ENCODE data around the gene FAM161B. TPM values are rescaled to one million over a fixed set of nuclear protein-coding genes. Genes with fewer than 3 reads are reported as not detected.
A peak's percentile ranks its signal among the peaks of the same experiment; 100 is the strongest.

FAM161B gene
- polyA plus RNA-seq, 3 donors, result 0.76 to 1.4 (median 1.4) TPM

- Histone ChIP-seq H3K36me3 (replicated peaks in 1 of 2; ENCODE audit: control insufficient read depth in 1 of 2, insufficient read depth in 2 of 2, low read length in 2 of 2) (peaks cover 63 to 99% of the 10 kb centered on the region in 2 donors), H3K27ac (ENCODE audit: low read depth in 1 of 2, low read length in 2 of 2) (no peak overlapping the region), H4K20me1 (ENCODE audit: insufficient read depth, low read length) (peaks cover 36% of the 10 kb centered on the region), H2AFZ (ENCODE audit: insufficient read depth, low read depth, low read length, poor library complexity, severe bottlenecking) (no peak overlapping the region), H3K9ac (ENCODE audit: insufficient read depth, low read length, poor library complexity, severe bottlenecking) (no peak overlapping the region), H3K4me3 (replicated peaks in 1 of 3; ENCODE audit: low read depth in 2 of 3, low read length in 3 of 3) (no peak overlapping the region), H3K79me2 (ENCODE audit: insufficient read depth, low read length) (peaks cover 24% of the 10 kb centered on the region), H3K4me1 (ENCODE audit: control insufficient read depth in 1 of 2, insufficient read depth in 2 of 2, low read length in 2 of 2) (no peaks in the 10 kb centered on the region), H3K27me3 (ENCODE audit: control insufficient read depth in 2 of 2, insufficient read depth in 2 of 2, low read length in 2 of 2) (no peaks in the 10 kb centered on the region), H3K9me3 (replicated peaks in 1 of 2; ENCODE audit: control insufficient read depth in 1 of 2, insufficient read depth in 1 of 2, low read length in 2 of 2) (no peaks in the 10 kb centered on the region), H3K4me2 (replicated peaks; ENCODE audit: extremely low read depth, low read length, poor library complexity, severe bottlenecking) (no peak overlapping the region)
- Mint-ChIP-seq H3K4me1 (no peaks in the 10 kb centered on the region), H3K9me3 (peaks cover 0 to 6% (median 4%) of the 10 kb centered on the region in 7 donors), H3K27me3 (ENCODE audit: low read depth in 3 of 3) (peaks cover 0 to 1% (median 0%) of the 10 kb centered on the region in 3 donors), H3K4me3 (no peak overlapping the region), H3K27ac (peak overlapping the region in 4 of 7 donors; percentile 7 to 42 (median 34)), H3K36me3 (peaks cover 68 to 86% of the 10 kb centered on the region in 2 donors)
- intact Hi-C loops (cut with micrococcal nuclease), result no loop called here
- DNase-seq, result no peak
- TF ChIP-seq CTCF (IDR thresholded peaks at IDR 0.05), result no peak
- 100% methylated on average over 6 of the region's 6 CpGs for WGBS (ENCODE audit: insufficient coverage)
Observed at GRCh38 chr14:73916324-73916723, 33.6 kb downstream of the FAM161B start.

- Histone ChIP-seq H3K4me1 (ENCODE audit: control insufficient read depth in 1 of 2, insufficient read depth in 2 of 2, low read length in 2 of 2) (no peaks in the 10 kb centered on the region), H3K9me3 (replicated peaks in 1 of 2; ENCODE audit: control insufficient read depth in 1 of 2, insufficient read depth in 1 of 2, low read length in 2 of 2) (no peaks in the 10 kb centered on the region), H3K36me3 (replicated peaks in 1 of 2; ENCODE audit: control insufficient read depth in 1 of 2, insufficient read depth in 2 of 2, low read length in 2 of 2) (peaks cover 61 to 99% of the 10 kb centered on the region in 2 donors), H3K9ac (ENCODE audit: insufficient read depth, low read length, poor library complexity, severe bottlenecking) (no peak overlapping the region), H4K20me1 (ENCODE audit: insufficient read depth, low read length) (peaks cover 40% of the 10 kb centered on the region), H3K4me3 (replicated peaks in 1 of 3; ENCODE audit: low read depth in 2 of 3, low read length in 3 of 3) (no peak overlapping the region), H3K27me3 (ENCODE audit: control insufficient read depth in 2 of 2, insufficient read depth in 2 of 2, low read length in 2 of 2) (no peaks in the 10 kb centered on the region), H2AFZ (ENCODE audit: insufficient read depth, low read depth, low read length, poor library complexity, severe bottlenecking) (no peak overlapping the region), H3K4me2 (replicated peaks; ENCODE audit: extremely low read depth, low read length, poor library complexity, severe bottlenecking) (no peak overlapping the region), H3K79me2 (ENCODE audit: insufficient read depth, low read length) (peaks cover 23% of the 10 kb centered on the region), H3K27ac (ENCODE audit: low read depth in 1 of 2, low read length in 2 of 2) (no peak overlapping the region)
- H3K27me3 Mint-ChIP-seq (ENCODE audit: low read depth in 3 of 3), result no peaks in the 10 kb centered on the region
- no peak for TF ChIP-seq CTCF (IDR thresholded peaks at IDR 0.05)
- no peak overlapping the region for H3K4me3 Mint-ChIP-seq
- H3K27ac Mint-ChIP-seq, result no peak overlapping the region
- H3K9me3 Mint-ChIP-seq, result peaks cover 0 to 6% (median 4%) of the 10 kb centered on the region in 7 donors
- H3K4me1 Mint-ChIP-seq, result no peaks in the 10 kb centered on the region
- intact Hi-C loops (cut with micrococcal nuclease), result no loop called here
- peaks cover 70 to 86% of the 10 kb centered on the region in 2 donors for H3K36me3 Mint-ChIP-seq
- DNase-seq, result no peak
- 100% methylated on average over 1 of the region's 3 CpGs for WGBS (ENCODE audit: insufficient coverage)
Observed at GRCh38 chr14:73913256-73913655, 36.6 kb downstream of the FAM161B start.
